D341Med (cell line): ENCODE measurements around the gene PLCH2.
"Not testable (repeated sequence)": the region's sequence is repeated elsewhere in the genome, so short reads cannot be mapped to it uniquely, and the experiment has no call there.

Experiments used
- DNase-seq: peaks from one replicate; pipeline ENCODE4 v3.0.0; 2012; ENCODE audit warnings: low spot score

The PLCH2 gene

DNA sequence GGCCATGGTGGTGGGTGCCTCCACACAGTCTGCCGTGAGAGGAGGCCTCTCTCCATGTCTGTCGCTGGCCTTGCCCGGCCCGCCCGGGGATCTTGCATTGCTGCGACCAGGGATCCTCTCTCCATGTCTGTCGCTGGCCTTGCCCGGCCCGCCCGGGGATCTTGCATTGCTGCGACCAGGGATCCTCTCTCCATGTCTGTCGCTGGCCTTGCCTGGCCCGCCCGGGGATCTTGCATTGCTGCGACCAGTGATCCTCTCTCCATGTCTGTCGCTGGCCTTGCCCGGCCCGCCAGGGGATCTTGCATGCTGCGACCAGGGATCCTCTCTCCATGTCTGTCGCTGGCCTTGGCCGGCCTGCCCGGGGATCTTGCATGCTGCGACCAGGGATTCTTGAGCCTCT, 35.7 kb upstream of the PLCH2 start:
- not testable (repeated sequence) for DNase-seq

DNA sequence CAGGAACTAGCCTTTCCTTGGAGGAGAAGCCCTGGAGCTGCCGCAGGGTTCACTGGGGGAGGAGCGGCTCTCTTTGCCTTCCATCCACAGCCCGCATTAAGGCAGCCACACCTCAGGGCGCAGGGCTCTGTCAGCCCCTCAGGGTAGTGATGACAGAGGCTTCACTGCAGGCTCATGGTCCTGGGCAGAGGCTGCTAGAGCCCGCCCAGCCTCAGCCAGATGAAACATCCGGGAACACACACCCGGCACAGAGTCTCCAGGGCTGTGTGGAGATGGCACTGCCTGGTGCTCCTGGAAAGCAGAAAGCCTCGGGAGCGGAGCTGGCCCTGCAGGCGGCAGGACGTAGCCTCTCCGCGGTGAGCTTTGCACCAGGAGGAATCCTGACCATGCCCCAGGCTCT, 34.3 kb upstream of the PLCH2 start:
- DNase-seq = no peak

DNA sequence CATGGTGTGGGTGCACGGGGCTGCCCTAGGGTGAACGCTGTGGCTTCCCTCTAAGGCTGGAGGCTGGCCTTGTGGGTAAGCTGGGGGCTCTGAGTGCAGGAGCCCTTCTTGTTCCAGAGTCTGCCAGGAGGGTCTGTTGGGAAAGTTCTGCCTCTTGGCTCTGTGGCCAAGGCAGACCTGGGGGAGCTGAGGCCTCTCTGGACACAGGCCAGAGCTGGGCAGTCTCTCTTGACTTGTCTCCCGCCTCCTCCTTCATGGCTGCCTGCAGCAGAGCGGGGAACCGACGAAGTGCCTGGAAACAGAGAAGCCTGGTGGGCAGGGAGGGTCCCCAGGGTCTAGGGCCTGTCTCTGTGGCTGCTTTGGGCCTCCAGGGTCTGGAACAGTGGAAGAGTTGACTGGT, 33.4 kb upstream of the PLCH2 start:
- DNase-seq = no peak

DNA sequence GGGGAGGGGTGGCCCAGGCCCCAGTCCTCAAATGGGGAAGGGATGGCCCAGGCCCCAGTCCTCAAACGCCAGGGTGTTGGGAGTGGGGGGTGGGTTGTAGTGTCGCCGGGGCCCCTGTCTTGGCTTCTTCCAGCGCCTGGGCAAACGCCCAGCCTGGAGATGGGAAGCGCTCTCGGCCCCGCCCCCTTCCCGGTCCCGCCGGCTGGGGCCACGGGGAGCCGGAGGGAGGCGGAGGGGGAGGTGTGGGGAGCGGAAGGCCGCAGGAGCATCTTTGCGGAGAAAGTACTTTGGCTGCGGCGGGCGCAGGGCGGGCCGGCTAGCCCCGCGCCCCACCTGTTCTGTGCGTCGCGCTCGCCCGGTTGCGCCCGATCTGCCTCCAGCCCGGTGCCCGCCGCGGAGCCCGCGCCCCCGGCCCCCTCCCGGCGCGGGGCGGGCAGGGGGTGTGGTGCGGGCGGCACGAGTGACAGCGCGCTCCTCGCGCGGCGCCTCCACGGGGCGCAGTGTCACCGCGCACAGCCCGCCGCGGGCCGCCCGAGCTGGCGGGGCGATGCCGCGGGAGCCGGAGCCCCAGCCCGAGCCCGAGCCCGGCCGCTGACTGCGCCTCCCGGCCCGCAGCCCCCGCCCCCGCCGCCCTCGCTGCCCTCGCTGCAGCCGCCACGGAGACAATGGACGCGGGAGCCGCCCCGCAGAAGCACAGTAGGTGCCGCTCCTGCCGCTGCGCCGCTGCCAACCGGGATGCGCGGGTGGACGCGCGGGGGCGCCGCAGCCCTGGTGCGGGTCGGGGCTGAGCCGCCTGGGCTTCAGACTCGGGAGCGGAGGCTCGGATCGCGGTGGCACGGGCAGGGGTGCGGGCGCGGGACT, 32.6 kb upstream of the PLCH2 start:
- DNase-seq = peak; percentile 89

DNA sequence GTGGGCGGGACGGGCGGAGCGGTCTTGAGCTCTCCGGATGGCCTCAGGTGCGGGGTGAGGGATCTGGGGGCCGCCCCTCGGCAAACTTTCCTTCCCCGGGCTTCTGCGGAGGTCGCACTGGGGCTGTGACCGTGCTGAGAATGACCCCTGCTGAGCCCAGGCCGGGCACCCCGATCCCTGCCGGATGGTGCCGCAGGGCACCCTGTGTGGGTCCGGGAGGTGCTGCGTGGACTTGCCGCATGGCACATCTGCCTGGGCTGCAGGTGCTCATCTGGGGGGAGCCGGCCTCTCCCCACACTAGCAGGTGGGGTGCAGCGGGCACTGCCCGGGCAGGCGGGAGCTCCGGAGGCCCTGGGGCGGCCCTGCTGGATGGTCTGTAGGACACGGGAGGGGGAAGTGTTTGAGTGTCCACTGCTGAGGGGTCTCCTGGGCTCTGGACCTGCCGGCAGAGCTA, 31.9 kb upstream of the PLCH2 start:
- DNase-seq = no peak

DNA sequence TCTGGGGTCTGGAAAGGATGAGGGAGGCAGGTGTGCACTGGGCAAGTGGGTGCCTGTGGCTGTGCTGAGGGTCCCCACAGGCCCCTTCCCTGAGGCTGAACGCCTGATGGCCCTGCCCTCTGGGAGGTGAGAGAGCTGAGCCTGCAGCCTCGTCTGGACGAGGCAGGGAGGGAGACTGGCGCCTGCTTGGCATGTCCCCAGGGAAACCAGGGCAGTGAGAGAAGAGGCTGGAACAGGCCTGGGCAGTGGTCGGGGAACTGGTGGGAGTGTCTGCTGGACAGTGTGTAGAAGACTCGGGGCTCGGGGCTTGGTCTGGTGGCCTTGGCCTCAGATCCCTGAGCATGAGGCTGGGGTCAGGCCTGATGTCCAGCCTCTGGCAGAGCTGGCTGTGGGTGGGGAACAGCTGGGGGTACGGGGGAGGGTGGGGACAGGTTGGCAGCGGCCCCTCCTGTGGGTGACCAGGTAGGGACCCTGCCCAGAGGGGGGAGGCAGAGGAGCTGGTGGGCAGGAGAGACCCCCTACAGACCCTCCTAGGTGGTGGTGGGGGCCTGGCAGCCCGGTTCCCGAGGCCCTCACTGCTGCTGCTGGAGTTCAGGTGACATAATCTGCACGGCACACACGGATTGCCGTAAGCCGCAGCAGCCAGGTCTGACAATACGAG, 30.8 kb upstream of the PLCH2 start:
- no peak for DNase-seq

DNA sequence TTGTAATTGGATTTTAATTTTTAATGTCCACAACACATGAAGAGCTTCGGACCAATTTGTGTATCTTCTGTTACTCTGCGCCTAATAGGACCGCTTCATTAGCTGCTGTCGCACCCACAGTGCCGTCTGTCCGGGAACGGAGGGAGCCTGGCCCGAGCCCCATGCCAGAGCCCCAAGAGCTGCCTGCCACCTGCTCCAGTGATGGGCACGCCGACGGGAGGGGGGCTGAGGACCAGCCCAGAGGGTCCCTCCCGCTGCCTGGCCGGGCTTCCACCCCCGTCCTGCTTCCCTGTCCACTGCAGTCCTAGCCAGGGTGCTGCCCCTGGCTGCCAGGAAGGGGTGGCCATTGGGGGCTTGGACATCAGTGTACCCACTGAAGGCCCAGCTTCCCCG, 30.3 kb upstream of the PLCH2 start:
- no peak for DNase-seq

DNA sequence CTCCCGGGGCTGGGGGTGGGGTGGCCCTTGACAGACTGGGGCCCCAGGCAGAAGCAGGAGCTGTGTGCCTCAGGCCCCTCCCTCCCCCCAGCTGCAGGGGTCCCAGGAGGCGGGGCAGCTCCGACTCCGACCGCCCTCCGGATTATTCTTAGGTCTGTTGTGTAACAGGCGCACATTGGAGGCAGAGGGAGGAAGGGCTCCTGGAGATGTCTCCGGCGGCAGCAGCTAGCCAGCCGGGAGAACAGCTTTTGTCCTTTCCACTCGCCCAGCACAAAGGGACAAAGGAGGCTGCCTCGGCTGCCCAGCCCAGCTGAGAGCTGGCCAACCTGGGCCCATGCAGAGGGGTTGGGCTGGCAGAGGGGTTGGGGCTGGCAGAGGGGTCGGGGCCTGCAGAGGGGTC, 29.7 kb upstream of the PLCH2 start:
- DNase-seq = no peak

DNA sequence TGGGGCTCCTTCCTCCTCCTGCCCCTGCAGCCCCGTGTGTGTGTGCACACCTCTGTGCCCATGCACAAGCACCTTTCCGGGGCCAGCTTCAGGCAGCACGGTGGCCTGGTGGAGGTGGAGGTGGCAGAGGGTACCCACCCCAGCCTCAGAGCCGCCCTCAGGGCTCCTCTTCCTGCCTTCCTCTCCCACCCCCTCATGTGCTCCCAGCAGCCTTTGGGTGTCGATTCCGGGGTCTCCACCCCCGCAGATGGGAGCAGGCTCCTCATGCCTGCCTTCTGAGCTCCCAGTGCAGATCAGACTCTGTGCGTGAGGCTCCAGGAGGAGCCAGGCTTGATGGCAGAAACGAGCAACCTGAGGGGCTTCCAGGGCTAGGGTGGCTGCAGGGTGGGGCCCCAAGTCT, 29.2 kb upstream of the PLCH2 start:
- no peak for DNase-seq

DNA sequence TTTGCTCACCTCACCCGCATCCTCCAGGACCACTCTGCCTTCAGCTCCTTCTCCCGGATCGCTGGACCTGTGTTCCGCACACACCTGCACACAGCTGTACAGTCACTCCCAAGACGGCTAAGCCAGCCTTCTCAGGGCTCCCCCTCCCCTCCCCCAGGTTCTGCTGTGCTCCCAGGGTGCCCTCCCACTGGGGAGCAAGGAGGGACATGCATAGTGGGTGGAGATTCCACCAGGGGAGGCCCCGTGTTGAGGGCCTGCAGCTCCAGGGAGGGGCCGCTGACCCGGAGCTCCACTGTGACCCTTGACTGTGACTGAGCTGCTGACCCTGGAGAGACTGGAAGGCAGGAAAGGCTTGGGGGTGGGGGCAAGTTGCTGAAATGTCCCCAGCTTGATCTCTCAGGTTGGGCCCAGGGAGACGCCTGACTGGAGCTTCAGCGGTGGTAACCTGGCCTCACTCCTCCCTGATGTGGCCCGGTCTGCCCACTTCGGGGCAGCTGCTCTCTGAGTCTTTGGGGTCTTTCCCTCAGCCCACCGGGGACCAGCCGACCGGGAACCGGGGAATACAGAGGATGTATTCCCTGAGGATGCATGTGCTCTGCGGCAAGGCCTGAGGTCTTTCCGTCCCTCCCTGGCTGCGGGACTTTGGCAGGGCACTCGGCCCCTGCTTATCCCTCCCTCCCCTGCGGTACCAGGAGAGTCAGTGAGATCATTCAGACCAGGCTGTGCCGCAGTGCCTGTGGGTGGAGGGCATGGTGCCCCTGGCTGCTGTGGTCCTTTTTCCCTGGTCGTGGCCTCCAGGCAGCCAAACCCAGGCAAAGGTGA, 28.6 kb upstream of the PLCH2 start:
- DNase-seq = no peak

DNA sequence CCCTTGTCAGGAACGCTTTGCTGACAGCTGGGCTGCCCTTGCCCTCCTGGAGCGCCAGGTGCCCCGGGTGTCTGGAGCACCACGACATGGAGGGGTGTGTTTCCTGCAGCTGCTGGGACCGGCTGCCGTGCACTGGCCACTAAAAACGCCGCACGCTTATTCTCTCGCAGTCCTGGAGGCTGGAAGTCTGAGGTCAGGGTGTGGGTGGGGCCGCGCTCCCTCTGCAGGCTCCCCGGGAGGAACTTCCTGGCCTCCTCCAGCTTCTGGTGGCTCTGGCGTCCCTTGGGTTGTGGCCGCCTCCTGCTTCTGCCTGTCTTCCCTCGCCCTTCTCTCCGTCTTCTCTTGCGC, 28.0 kb upstream of the PLCH2 start:
- DNase-seq = no peak

DNA sequence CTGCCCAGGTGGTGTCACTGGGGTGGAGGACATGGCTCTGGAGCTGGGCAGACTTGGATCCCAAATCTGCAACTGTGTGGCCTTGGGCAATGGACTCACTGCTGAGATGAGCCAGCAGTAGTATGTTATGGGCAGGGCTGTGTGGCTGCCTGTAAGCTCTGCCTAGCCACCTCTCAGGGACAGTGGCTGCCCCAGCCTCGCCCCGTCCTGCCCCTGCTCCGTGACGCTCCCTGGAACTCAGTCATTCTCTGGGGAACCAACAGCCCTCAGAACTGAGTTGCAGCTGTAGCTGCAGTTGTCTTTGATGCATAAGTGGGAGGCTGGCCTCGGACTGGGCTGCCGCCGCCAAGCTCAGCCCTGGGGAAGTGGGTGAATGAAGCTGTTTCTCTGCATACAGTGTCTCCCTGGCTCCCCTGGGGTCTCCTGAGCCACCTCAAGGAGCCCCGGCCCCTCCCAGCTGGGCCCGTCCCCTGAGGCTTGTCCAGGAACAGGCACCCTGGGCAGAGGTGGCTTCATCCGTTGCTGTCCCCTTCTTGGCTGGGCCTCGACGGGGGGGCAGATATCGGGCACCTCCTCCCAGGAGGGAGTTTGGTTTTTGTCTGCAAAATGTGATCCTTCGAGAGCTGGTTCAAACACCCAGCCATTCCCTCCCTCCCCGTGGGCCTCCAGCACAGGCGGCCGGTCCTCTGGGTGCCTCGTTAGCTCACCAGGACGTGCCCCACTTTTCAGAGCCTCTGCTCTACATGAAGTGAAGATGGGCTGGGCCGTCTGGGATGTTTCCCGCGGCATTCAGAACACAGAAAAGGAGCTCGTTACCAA, 26.2 kb upstream of the PLCH2 start:
- no peak for DNase-seq

DNA sequence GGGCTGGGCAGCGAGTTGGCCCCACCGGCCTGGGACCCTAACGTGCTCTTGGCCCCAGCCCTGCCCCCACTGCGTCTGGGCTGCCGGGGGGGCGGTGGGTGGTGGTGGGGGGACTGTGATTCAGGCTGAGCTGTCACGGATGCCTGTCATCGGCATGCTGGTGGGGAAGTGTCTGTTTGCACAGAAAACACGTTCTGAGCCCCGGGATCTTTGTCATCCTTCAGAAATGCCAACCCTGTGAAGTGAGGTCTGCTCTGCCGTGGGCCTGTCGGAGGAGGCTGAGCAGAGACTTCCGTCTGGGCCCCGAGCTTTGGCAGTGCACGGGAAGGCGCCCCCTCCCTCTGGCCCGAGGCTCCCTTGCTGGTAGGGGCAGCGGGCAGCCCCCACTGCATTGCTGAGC, 24.3 kb upstream of the PLCH2 start:
- DNase-seq = no peak

DNA sequence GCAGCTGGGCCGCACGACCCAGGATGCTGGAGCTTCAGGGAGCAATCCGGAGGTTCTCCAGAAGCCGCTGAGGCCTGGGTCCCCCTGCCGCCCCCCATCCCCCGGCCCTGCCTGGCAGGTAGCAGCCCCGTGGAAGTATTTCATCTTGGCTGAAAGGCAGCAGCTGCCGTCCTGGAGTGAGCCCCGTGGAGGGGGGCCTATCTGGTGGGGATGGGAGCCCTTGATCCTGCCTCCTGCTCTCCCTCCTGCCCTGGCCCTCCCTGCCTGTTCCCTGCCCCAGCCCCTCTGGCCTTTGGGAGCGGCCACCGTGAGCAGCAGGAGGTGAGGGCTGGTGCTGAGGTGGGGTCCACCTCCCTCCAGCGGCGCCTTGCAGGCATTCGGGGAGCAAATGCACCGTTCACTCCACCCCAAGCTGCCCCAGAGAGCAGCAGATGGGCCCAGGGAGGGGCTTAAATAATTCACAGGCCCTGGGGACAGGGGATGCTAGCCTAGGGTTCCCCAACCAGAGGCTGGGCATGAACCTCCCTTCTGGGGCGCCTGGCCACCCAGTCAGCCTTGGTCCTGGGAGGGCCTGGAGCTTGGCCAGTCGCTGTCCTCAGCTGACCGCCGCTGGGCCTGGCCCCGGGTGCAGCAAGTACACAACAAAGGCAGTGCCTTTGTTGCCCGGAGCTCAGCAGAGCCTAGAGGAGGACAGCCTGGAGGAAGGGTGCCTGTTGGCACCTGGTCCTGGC, 23.7 kb upstream of the PLCH2 start:
- peak; percentile 80 for DNase-seq

DNA sequence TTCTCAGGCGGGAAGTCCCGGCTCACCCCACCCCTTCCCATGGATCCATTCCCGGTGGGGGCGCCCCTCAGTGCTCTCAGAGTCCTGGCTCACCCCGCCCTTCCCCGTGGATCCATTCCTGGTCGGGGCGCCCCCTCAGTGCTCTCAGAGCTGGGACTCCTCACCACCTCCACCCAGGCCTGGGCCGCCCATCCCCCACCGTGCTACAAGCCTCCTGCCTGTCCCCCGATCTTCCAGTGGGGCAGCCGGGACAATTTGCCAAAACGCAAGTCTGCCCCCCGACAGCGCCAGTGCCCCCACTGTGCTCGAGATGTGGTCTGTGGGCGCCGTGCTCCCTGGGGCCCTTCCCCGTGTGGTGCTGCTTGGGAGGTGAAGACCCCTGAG, 23.2 kb upstream of the PLCH2 start:
- no peak for DNase-seq

DNA sequence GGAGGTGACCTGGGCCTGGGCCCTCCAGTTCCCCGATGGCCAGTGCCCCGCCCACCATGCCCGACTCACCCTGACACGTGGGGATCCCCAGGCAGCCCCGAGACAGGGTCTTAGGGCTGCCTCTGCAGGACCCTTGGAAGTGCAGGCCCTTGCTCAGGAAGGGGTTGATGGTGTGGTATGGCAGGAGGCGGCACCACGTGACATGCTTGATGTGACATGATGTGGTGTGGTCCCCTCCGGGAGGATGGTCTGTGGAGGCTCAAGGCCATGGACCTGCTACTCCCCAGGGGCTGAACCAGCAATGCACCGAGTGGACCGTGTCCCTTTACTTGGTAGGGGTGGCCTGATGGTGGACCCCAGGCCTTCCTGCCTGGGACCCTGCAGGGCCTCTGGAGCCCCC, 21.9 kb upstream of the PLCH2 start:
- DNase-seq = no peak

DNA sequence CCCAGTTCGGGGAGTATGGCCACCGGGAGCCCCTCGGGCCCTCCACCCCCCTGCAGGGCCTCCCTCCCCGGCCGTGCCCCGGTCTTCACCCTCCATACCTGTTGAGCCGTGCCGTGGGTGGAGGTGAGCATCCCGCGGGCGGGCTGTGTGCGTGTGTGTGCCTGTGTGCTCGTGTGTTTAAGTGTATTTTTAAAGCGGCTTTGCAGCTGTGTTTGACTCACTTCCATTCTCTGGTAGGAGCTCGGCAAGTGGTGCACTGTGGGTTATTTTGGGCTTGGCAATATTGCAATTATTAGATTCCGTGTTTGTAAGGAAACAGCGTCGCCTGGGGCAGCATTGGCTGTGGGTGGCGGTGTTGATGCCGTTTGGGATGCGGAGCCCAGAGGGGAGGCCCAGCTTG, 20.3 kb upstream of the PLCH2 start:
- DNase-seq = no peak

DNA sequence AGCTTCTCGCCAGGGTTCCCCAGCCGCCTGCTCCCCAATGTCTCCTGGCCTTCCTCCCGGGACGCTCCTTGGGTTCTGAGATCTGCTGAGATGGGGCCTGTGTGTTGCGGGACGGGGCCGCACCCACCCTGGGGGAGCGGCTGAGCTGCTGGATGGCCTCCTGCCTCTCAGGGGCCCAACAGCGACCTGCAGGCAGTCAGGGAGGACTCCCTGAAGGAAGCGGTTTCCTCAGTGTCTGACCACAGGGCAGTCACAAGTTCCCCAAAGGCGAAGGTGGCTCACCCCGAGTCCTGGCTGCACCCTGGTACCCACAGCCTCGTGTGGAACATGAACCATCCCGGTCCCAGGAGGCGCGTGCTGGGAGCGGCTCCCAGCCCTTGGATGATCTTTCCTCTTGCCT, 18.6 kb upstream of the PLCH2 start:
- no peak for DNase-seq

DNA sequence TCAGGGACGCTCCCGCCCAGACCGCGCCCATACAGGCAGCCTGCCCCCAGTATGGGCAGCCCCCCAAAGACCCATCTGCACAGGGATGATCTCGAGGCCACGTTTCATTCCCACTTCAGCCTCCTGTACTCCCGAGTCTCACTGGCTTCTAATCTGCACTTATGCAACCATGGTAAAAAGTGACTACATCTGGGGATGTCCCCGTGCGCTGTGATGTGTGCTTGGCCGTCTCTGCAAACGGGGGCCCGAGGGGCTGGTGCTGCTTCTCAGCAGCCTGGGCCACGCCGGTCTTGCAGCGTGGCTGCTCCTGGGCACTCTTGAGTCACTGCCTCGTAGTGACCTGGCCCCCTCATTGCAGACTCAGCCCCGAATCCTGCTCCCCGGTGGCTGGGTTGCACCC, 17.4 kb upstream of the PLCH2 start:
- DNase-seq = no peak

DNA sequence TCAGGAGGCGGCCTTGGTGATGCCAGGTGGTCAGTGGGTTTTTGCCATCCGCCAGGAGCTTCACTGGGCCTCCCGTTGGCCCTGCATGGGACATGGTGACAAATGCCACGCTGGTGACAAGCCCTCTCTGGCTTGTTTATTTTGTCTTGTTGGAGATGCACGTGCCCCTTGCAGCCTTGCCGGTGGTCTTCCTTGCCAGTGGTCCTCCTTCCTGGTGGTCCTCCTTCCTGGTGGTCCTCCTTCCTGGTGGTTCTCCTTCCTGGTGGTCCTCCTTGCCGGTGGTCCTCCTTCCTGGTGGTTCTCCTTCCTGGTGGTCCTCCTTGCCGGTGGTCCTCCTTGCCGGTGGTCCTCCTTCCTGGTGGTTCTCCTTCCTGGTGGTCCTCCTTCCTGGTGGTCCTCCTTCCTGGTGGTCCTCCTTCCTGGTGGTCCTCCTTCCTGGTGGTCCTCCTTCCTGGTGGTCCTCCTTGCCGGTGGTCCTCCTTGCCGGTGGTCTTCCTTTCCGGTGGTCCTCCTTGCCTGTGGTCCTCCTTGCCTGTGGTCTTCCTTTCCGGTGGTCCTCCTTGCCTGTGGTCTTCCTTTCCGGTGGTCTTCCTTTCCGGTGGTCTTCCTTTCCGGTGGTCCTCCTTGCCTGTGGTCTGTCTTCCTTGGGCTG, 16.9 kb upstream of the PLCH2 start:
- not testable (repeated sequence) for DNase-seq

DNA sequence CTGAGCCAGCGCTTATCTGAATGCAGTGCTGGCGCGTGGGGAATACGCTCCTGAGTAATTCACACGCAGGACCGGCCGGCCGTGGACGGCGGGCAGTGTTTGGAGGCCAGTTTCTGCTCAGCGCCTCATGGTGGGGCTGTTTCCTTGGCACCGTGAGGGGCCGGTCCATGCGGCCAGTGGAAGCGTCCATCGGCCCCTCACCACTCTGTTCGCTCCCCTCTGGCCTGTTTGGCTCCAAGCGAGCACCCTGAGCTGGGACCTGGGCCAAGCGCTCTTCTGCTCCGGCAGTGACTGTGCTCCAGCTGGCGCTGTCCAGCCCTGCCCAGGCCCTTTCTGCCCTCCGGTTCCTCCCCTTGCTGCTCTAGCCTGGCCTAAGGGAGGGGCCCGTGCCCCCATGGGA, 16.3 kb upstream of the PLCH2 start:
- DNase-seq = no peak
